Brain microvascular endothelial cell (primary cell): ENCODE data around the gene LRRIQ1.
A peak's percentile ranks its signal among the peaks of the same experiment; 100 is the strongest.

Experiments
- DNase-seq: peaks from one replicate; pipeline ENCODE4 v3.0.0-alpha.2; 2020
- H3K27ac ChIP-seq: fragments of 250-450 bp; sonication (Bioruptor Pico); 2 replicates; pipeline ENCODE4 v1.5.1; 2020; ENCODE audit warnings: mild to moderate bottlenecking, moderate library complexity
- H3K27me3 ChIP-seq: fragments of 250-450 bp; sonication (Bioruptor Pico); replicated peaks from 2 replicates; pipeline ENCODE4 v1.5.1; 2020; ENCODE audit warnings: mild to moderate bottlenecking
- H3K36me3 ChIP-seq: fragments of 250-450 bp; sonication (Bioruptor Pico); replicated peaks from 2 replicates; pipeline ENCODE4 v1.5.1; 2020; ENCODE audit warnings: mild to moderate bottlenecking
- H3K4me3 ChIP-seq: 2 replicates; pipeline ENCODE4 v1.5.1; 2011; ENCODE audit warnings: low read depth, mild to moderate bottlenecking, control low read depth, low read length, moderate library complexity
- CTCF ChIP-seq: IDR thresholded peaks from 2 replicates; pipeline ENCODE4 v1.5.1; 2011; ENCODE audit warnings: low read depth, mild to moderate bottlenecking, moderate library complexity, low read length, control low read depth, inconsistent platforms; ENCODE audit errors: missing control alignments
- in situ Hi-C: cut with HindIII; loops from 2 replicates; pipeline ENCODE4 v1.10.0; 2017; ENCODE audit warnings: low sequenced_read_pairs, low pct_ligation_motif_present

Gene LRRIQ1

GRCh38 chr12:85060916-85061315 is 24.8 kb downstream of the LRRIQ1 start:
- no peak for TF ChIP-seq CTCF
- Histone ChIP-seq H3K36me3 (no peaks in the 10 kb centered on the region), H3K27ac (no peak overlapping the region), H3K4me3 (no peak overlapping the region), H3K27me3 (no peaks in the 10 kb centered on the region)
- in situ Hi-C loops = no loop called here
- DNase-seq = no peak

- TF ChIP-seq CTCF = no peak
- no peak overlapping the region for H3K27ac ChIP-seq
These were observed 29.8 kb downstream of the LRRIQ1 start for GRCh38 chr12:85065837-85066482.

GRCh38 chr12:85072826-85073225 is 36.7 kb downstream of the LRRIQ1 start:
- Histone ChIP-seq H3K27ac (no peak overlapping the region), H3K27me3 (no peaks in the 10 kb centered on the region), H3K36me3 (no peaks in the 10 kb centered on the region), H3K4me3 (no peak overlapping the region)
- no peak for DNase-seq
- in situ Hi-C loops = no loop called here
- no peak for TF ChIP-seq CTCF

More at GRCh38 chr12:85065837-85066482, 29.8 kb downstream of the LRRIQ1 start:
- H3K27me3 ChIP-seq = no peaks in the 10 kb centered on the region
- H3K4me3 ChIP-seq = no peak overlapping the region
- H3K36me3 ChIP-seq = no peaks in the 10 kb centered on the region
- in situ Hi-C loops = no loop called here
- no peak for DNase-seq

GRCh38 chr12:85076688-85077430 is 40.7 kb downstream of the LRRIQ1 start:
- no peaks in the 10 kb centered on the region for H3K27me3 ChIP-seq
- no peaks in the 10 kb centered on the region for H3K36me3 ChIP-seq
- peak; percentile 83 for DNase-seq
- H3K27ac ChIP-seq = no peak overlapping the region
- TF ChIP-seq CTCF = peak; percentile 46
- no peak overlapping the region for H3K4me3 ChIP-seq
- in situ Hi-C loops = no loop called here

GRCh38 chr12:85085066-85085465 is 48.9 kb downstream of the LRRIQ1 start:
- H3K27me3 ChIP-seq = no peaks in the 10 kb centered on the region
- DNase-seq = no peak
- in situ Hi-C loops = no loop called here
- no peak overlapping the region for H3K27ac ChIP-seq
- TF ChIP-seq CTCF = no peak
- no peak overlapping the region for H3K4me3 ChIP-seq
- H3K36me3 ChIP-seq = no peaks in the 10 kb centered on the region
